ENCODE results near the gene UGT3A1. TPM values are rescaled to one million over a fixed set of nuclear protein-coding genes. Genes with fewer than 3 reads are reported as not detected.

UGT3A1 gene
- total RNA-seq, 2 experiments from 2014 or later = not detected

GRCh38 chr5:36033486-36033885 is 42.3 kb upstream of the UGT3A1 start:
- no peaks in the 10 kb centered on the region for H3K9me3 ChIP-seq (ENCODE audit: low read length)
- ChIA-PET CTCF (ENCODE audit: unreplicated experiment) (no interaction called here), POLR2A (interaction anchor here (0.6 kb wide), 1 partner anchor 1741 kb away, joined by 3 read pairs; no protein-coding TSS in a partner anchor)
- no peaks in the 10 kb centered on the region for H3K36me3 ChIP-seq (ENCODE audit: insufficient read depth, low read length)
- no peak overlapping the region for H3K4me2 ChIP-seq (ENCODE audit: low read length)
- no peak for TF ChIP-seq CTCF (conservative IDR thresholded peaks at IDR 0.05; ENCODE audit: low read length)
- no peak for TF ChIP-seq EZH2phosphoT487 (IDR thresholded peaks at IDR 0.05; ENCODE audit: borderline replicate concordance, low read depth, low read length)
- H3K4me3 ChIP-seq (ENCODE audit: low read depth, low read length, poor library complexity, severe bottlenecking) = no peak overlapping the region
- intact Hi-C loops (cut with micrococcal nuclease; ENCODE audit: unreplicated experiment) = no loop called here
- H3K9me2 ChIP-seq (ENCODE audit: insufficient read depth, low read length) = no peaks in the 10 kb centered on the region
- H2AFZ ChIP-seq (ENCODE audit: low read length) = no peak overlapping the region
- H3K4me1 ChIP-seq (ENCODE audit: insufficient read depth, low read length, poor library complexity, severe bottlenecking) = no peaks in the 10 kb centered on the region
- H3K27ac ChIP-seq (ENCODE audit: low read depth, low read length, poor library complexity, severe bottlenecking) = no peak overlapping the region
- no peaks in the 10 kb centered on the region for H3K79me2 ChIP-seq (ENCODE audit: insufficient read depth, low read depth, low read length)
- no peaks in the 10 kb centered on the region for H4K20me1 ChIP-seq (ENCODE audit: insufficient read depth, low read length)
- no TSS peak for BruUV-seq (replicated peaks)
- DNase-seq (ENCODE audit: low spot score) = no peak

DNA sequence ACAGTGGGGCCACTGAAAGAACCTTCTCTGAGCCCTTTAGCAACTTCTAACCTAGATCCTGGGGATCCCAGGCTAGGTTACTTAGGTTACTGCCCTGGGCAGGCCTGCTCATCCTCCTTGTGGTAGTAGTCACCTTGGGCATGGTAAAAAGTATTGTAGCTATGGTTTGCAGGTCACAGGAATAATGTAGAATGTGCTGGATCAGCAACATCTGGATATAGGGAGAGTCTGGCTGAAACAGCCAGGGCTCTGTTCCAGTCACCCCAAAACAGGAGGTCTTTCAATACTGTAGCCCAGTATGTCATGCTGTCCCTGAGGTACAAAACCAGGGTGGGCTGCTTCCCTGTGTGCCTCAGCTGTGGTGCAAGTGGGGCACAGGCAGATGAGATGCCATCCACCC is 41.9 kb upstream of the UGT3A1 start:
- no peak overlapping the region for H3K4me2 ChIP-seq (ENCODE audit: low read length)
- H3K9me2 ChIP-seq (ENCODE audit: insufficient read depth, low read length) = no peaks in the 10 kb centered on the region
- H3K9me3 ChIP-seq (ENCODE audit: low read length) = no peaks in the 10 kb centered on the region
- intact Hi-C loops (cut with micrococcal nuclease; ENCODE audit: unreplicated experiment) = no loop called here
- no peak overlapping the region for H2AFZ ChIP-seq (ENCODE audit: low read length)
- no peak overlapping the region for H3K27ac ChIP-seq (ENCODE audit: low read depth, low read length, poor library complexity, severe bottlenecking)
- no peak for DNase-seq (ENCODE audit: low spot score)
- BruUV-seq (replicated peaks) = no TSS peak
- CTCF ChIA-PET (ENCODE audit: unreplicated experiment) = no interaction called here
- H3K36me3 ChIP-seq (ENCODE audit: insufficient read depth, low read length) = no peaks in the 10 kb centered on the region
- no peak for TF ChIP-seq CTCF (conservative IDR thresholded peaks at IDR 0.05; ENCODE audit: low read length)
- no peak for TF ChIP-seq EZH2phosphoT487 (IDR thresholded peaks at IDR 0.05; ENCODE audit: borderline replicate concordance, low read depth, low read length)
- H3K4me1 ChIP-seq (ENCODE audit: insufficient read depth, low read length, poor library complexity, severe bottlenecking) = no peaks in the 10 kb centered on the region
- POLR2A ChIA-PET = interaction anchor here (0.6 kb wide), 1 partner anchor 1741 kb away, joined by 3 read pairs; no protein-coding TSS in a partner anchor
- H3K4me3 ChIP-seq (ENCODE audit: low read depth, low read length, poor library complexity, severe bottlenecking) = no peak overlapping the region
- no peaks in the 10 kb centered on the region for H3K79me2 ChIP-seq (ENCODE audit: insufficient read depth, low read depth, low read length)
- no peaks in the 10 kb centered on the region for H4K20me1 ChIP-seq (ENCODE audit: insufficient read depth, low read length)

GRCh38 chr5:36031223-36031622 is 40.0 kb upstream of the UGT3A1 start:
- H3K36me3 ChIP-seq (ENCODE audit: insufficient read depth, low read length) = no peaks in the 10 kb centered on the region
- no peak overlapping the region for H3K4me2 ChIP-seq (ENCODE audit: low read length)
- no peak overlapping the region for H3K27ac ChIP-seq (ENCODE audit: low read depth, low read length, poor library complexity, severe bottlenecking)
- H3K9me2 ChIP-seq (ENCODE audit: insufficient read depth, low read length) = no peaks in the 10 kb centered on the region
- no TSS peak for BruUV-seq (replicated peaks)
- H3K4me3 ChIP-seq (ENCODE audit: low read depth, low read length, poor library complexity, severe bottlenecking) = no peak overlapping the region
- no peak overlapping the region for H2AFZ ChIP-seq (ENCODE audit: low read length)
- ChIA-PET POLR2A (no interaction called here), CTCF (ENCODE audit: unreplicated experiment) (no interaction called here)
- no peaks in the 10 kb centered on the region for H3K79me2 ChIP-seq (ENCODE audit: insufficient read depth, low read depth, low read length)
- H3K9me3 ChIP-seq (ENCODE audit: low read length) = no peaks in the 10 kb centered on the region
- H3K4me1 ChIP-seq (ENCODE audit: insufficient read depth, low read length, poor library complexity, severe bottlenecking) = no peaks in the 10 kb centered on the region
- intact Hi-C loops (cut with micrococcal nuclease; ENCODE audit: unreplicated experiment) = no loop called here
- H4K20me1 ChIP-seq (ENCODE audit: insufficient read depth, low read length) = no peaks in the 10 kb centered on the region
- TF ChIP-seq EZH2phosphoT487 (IDR thresholded peaks at IDR 0.05; ENCODE audit: borderline replicate concordance, low read depth, low read length) = no peak
- TF ChIP-seq CTCF (conservative IDR thresholded peaks at IDR 0.05; ENCODE audit: low read length) = no peak
- DNase-seq (ENCODE audit: low spot score) = no peak

All from OCI-LY7 (cell line).